Subcutaneous adipose tissue (tissue), 4 donors: ENCODE results near the gene SRBD1. TPM values are rescaled to one million over a fixed set of nuclear protein-coding genes. Genes with fewer than 3 reads are reported as not detected.

Source experiments
- total RNA-seq, 4 donors: library from RNA; depleted of rRNA; stranded (reverse); fragments of >200 nt; gene quantifications; one replicate each; pipeline ENCODE4 v1.1.0, GENCODE V29; 2016
- TF ChIP-seq, protein P1 (sequence below): fragments of 450-650 bp; IDR thresholded peaks from one replicate; pipeline ENCODE4 v1.5.1; 2016; ENCODE audit warnings: low read depth, mild to moderate bottlenecking, control low read depth, antibody characterized with exemption, moderate library complexity

The SRBD1 gene
- total RNA-seq, 4 donors from 2014 or later = 20.3 to 28.0 (median 23.5) TPM

DNA sequence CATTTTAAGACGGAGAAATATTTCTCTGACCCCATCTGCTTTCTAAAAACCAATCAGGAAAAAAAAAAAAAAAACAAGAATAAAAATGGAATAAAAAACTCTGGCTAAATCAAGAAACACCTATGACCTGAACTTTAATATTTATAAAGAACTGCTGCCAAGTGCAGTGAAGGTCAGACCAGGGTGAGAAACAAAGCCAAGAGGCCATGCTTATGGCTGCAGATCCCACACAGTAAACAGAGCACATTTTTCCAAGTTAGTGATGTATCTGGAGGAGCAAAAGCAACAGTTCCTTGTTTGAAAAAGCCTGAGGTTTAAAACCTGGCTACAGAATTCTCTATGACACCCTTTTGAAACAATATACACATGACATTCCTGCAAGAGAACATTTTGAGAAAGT lies 242.3 kb downstream of the SRBD1 start:
- TF ChIP-seq, protein P1, sequence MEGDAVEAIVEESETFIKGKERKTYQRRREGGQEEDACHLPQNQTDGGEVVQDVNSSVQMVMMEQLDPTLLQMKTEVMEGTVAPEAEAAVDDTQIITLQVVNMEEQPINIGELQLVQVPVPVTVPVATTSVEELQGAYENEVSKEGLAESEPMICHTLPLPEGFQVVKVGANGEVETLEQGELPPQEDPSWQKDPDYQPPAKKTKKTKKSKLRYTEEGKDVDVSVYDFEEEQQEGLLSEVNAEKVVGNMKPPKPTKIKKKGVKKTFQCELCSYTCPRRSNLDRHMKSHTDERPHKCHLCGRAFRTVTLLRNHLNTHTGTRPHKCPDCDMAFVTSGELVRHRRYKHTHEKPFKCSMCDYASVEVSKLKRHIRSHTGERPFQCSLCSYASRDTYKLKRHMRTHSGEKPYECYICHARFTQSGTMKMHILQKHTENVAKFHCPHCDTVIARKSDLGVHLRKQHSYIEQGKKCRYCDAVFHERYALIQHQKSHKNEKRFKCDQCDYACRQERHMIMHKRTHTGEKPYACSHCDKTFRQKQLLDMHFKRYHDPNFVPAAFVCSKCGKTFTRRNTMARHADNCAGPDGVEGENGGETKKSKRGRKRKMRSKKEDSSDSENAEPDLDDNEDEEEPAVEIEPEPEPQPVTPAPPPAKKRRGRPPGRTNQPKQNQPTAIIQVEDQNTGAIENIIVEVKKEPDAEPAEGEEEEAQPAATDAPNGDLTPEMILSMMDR = no peak

- TF ChIP-seq, protein P1 = no peak
These were observed 249.4 kb downstream of the SRBD1 start for GRCh38 chr2:45361666-45362065.

GRCh38 chr2:45354776-45355175 lies 256.3 kb downstream of the SRBD1 start:
- TF ChIP-seq, protein P1 = no peak

DNA sequence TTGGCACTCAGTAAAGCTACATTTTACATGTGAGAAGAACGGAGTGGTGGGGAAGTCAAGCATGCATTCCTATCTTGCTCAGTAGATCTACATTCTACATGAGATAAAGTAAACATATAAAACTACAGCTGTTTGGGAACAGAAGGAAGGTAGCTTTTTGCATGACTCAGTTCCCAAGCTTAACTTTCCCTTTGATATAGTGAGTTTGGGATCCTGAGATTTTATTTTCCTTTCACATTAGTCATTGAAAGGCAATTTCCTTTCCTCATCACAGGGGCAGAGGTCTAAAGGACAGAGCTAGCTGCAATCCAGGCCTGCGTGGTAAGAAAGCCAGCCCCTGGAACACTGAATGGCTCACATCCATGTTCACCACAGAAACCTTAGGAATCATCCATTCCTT lies 257.2 kb downstream of the SRBD1 start:
- TF ChIP-seq, protein P1 = no peak

GRCh38 chr2:45352506-45352905 lies 258.6 kb downstream of the SRBD1 start:
- TF ChIP-seq, protein P1 = no peak

- TF ChIP-seq, protein P1 = no peak
These were observed 265.5 kb downstream of the SRBD1 start for GRCh38 chr2:45345331-45346234.

GRCh38 chr2:45344502-45344901 lies 266.6 kb downstream of the SRBD1 start:
- TF ChIP-seq, protein P1 = no peak
